Esophagus (tissue), 2 donors: Measurements from ENCODE around the gene KRTAP10-5. TPM values are rescaled to one million over a fixed set of nuclear protein-coding genes. Genes with fewer than 3 reads are reported as not detected.

Source experiments
- H3K27ac ChIP-seq, 2 donors: one replicate each; pipeline ENCODE4 v1.5.1; 2013; ENCODE audit warnings: low read depth in 2 of 2, mild to moderate bottlenecking in 2 of 2, inconsistent platforms in 1 of 2, low read length in 1 of 2, moderate library complexity in 1 of 2
- H3K27me3 ChIP-seq, 2 donors: one replicate each; pipeline ENCODE4 v1.6.1; 2013; ENCODE audit warnings: low read length in 2 of 2, control low read depth in 1 of 2, mild to moderate bottlenecking in 1 of 2; ENCODE audit not compliant: insufficient read depth in 2 of 2, control insufficient read depth in 1 of 2
- H3K36me3 ChIP-seq, 2 donors: one replicate each; pipeline ENCODE4 v1.6.1; 2013; ENCODE audit warnings: low read length in 1 of 2; ENCODE audit not compliant: control insufficient read depth in 2 of 2, insufficient read depth in 2 of 2
- H3K4me1 ChIP-seq, 2 donors: one replicate each; pipeline ENCODE4 v1.6.1; 2013; ENCODE audit warnings: low read length in 1 of 2; ENCODE audit not compliant: control insufficient read depth in 2 of 2, insufficient read depth in 2 of 2
- H3K4me3 ChIP-seq, 2 donors: one replicate each; pipeline ENCODE4 v1.5.1; 2013; ENCODE audit warnings: low read length in 2 of 2, mild to moderate bottlenecking in 2 of 2, low read depth in 1 of 2, moderate library complexity in 1 of 2
- H3K9me3 ChIP-seq, 2 donors: one replicate each; pipeline ENCODE4 v1.6.1; 2013; ENCODE audit warnings: mild to moderate bottlenecking in 2 of 2, low read depth in 1 of 2, low read length in 1 of 2, moderate library complexity in 1 of 2; ENCODE audit not compliant: control insufficient read depth in 2 of 2, insufficient read depth in 1 of 2
- WGBS, 2 donors: extraction: QIAGEN DNeasy Blood & Tissue Kit; methylation state at CpG; one replicate each; pipeline ENCODE4 v1.1.7; 2013; 5-methylcytosine and 5-hydroxymethylcytosine counted together
- polyA plus RNA-seq, 2 donors: library from polyadenylated mRNA; stranded (reverse); fragments of 200-250 nt; gene quantifications; one replicate each; pipeline ENCODE4 v1.2.3, GENCODE V29; 2013
- donor health status: healthy with polysubstance abuse.
- donor health status: Bipolar disorder and iron deficiency.

The KRTAP10-5 gene
- polyA plus RNA-seq, 2 donors = not detected

- Histone ChIP-seq H3K4me3 (no peak overlapping the region), H3K4me1 (no peaks in the 10 kb centered on the region), H3K9me3 (peaks cover 6 to 20% of the 10 kb centered on the region in 2 donors), H3K36me3 (no peaks in the 10 kb centered on the region), H3K27ac (no peak overlapping the region), H3K27me3 (peaks cover 0 to 6% of the 10 kb centered on the region in 2 donors)
- 53 to 55% methylated on average over 6 of the region's 6 CpGs for WGBS, 2 donors
These were observed 3.4 kb upstream of the KRTAP10-5 start for GRCh38 chr21:44583800-44584147.

- 19 to 28% methylated on average over 11 of the region's 11 CpGs for WGBS, 2 donors
- Histone ChIP-seq H3K4me3 (no peak overlapping the region), H3K4me1 (no peaks in the 10 kb centered on the region), H3K27me3 (peaks cover 0 to 6% of the 10 kb centered on the region in 2 donors), H3K27ac (no peak overlapping the region), H3K36me3 (no peaks in the 10 kb centered on the region), H3K9me3 (peaks cover 6 to 20% of the 10 kb centered on the region in 2 donors)
These were observed 2.8 kb upstream of the KRTAP10-5 start for GRCh38 chr21:44583089-44583799.

- whole genome bisulfite sequencing, 2 donors = 75% methylated on average over 15 of the region's 15 CpGs
- Histone ChIP-seq H3K9me3 (peaks cover 9 to 24% of the 10 kb centered on the region in 2 donors), H3K4me1 (no peaks in the 10 kb centered on the region), H3K27ac (no peak overlapping the region), H3K4me3 (no peak overlapping the region), H3K27me3 (peaks cover 0 to 6% of the 10 kb centered on the region in 2 donors), H3K36me3 (no peaks in the 10 kb centered on the region)
These were observed 1.7 kb upstream of the KRTAP10-5 start for GRCh38 chr21:44582055-44582454.

GRCh38 chr21:44581158-44581557 lies 754 bp upstream of the KRTAP10-5 start:
- whole genome bisulfite sequencing, 2 donors = 83 to 92% methylated on average over 3 of the region's 3 CpGs
- H3K4me1 ChIP-seq = no peaks in the 10 kb centered on the region
- no peaks in the 10 kb centered on the region for H3K36me3 ChIP-seq
- H3K27me3 ChIP-seq = peaks cover 0 to 6% of the 10 kb centered on the region in 2 donors
- no peak overlapping the region for H3K27ac ChIP-seq
- no peak overlapping the region for H3K4me3 ChIP-seq
- peaks cover 9 to 24% of the 10 kb centered on the region in 2 donors for H3K9me3 ChIP-seq

- Histone ChIP-seq H3K36me3 (no peaks in the 10 kb centered on the region), H3K4me1 (no peaks in the 10 kb centered on the region), H3K9me3 (peaks cover 9 to 25% of the 10 kb centered on the region in 2 donors), H3K27me3 (no peaks in the 10 kb centered on the region), H3K4me3 (no peak overlapping the region), H3K27ac (no peak overlapping the region)
- WGBS, 2 donors = 59 to 66% methylated on average over 7 of the region's 7 CpGs
These were observed 615 bp downstream of the KRTAP10-5 start for GRCh38 chr21:44579833-44580144.

- no peaks in the 10 kb centered on the region for H3K36me3 ChIP-seq
- 68 to 79% methylated on average over 17 to 22 of the region's 22 CpGs for WGBS, 2 donors
- no peak overlapping the region for H3K27ac ChIP-seq
- H3K4me3 ChIP-seq = no peak overlapping the region
- H3K9me3 ChIP-seq = peaks cover 9 to 25% of the 10 kb centered on the region in 2 donors
- no peaks in the 10 kb centered on the region for H3K27me3 ChIP-seq
- no peaks in the 10 kb centered on the region for H3K4me1 ChIP-seq
These were observed 1.2 kb downstream of the KRTAP10-5 start for GRCh38 chr21:44579056-44579832.

- Histone ChIP-seq H3K4me3 (no peak overlapping the region), H3K9me3 (peaks cover 9 to 25% of the 10 kb centered on the region in 2 donors), H3K36me3 (no peaks in the 10 kb centered on the region), H3K27me3 (no peaks in the 10 kb centered on the region), H3K27ac (no peak overlapping the region), H3K4me1 (no peaks in the 10 kb centered on the region)
- 94 to 95% methylated on average over 15 to 17 of the region's 17 CpGs for WGBS, 2 donors
These were observed 1.9 kb downstream of the KRTAP10-5 start for GRCh38 chr21:44578371-44579055.

GRCh38 chr21:44576025-44576420 lies 4.4 kb downstream of the KRTAP10-5 start:
- no peaks in the 10 kb centered on the region for H3K27me3 ChIP-seq
- no peaks in the 10 kb centered on the region for H3K4me1 ChIP-seq
- no peak overlapping the region for H3K4me3 ChIP-seq
- H3K36me3 ChIP-seq = no peaks in the 10 kb centered on the region
- H3K27ac ChIP-seq = no peak overlapping the region
- peaks cover 15 to 25% of the 10 kb centered on the region in 2 donors for H3K9me3 ChIP-seq
- 80 to 84% methylated on average over 10 of the region's 10 CpGs for WGBS, 2 donors

GRCh38 chr21:44575307-44576024 lies 4.9 kb downstream of the KRTAP10-5 start:
- Histone ChIP-seq H3K4me3 (no peak overlapping the region), H3K4me1 (no peaks in the 10 kb centered on the region), H3K36me3 (no peaks in the 10 kb centered on the region), H3K27me3 (no peaks in the 10 kb centered on the region), H3K9me3 (peaks cover 14 to 23% of the 10 kb centered on the region in 2 donors), H3K27ac (no peak overlapping the region)
- 87 to 88% methylated on average over 20 of the region's 20 CpGs for WGBS, 2 donors
